SW480 (cell line): ENCODE data around the gene CENPF.
A peak's percentile ranks its signal among the peaks of the same experiment; 100 is the strongest.
"Not testable (repeated sequence)": the region's sequence is repeated elsewhere in the genome, so short reads cannot be mapped to it uniquely, and the experiment has no call there.

Experiments
- DNase-seq: peaks from one replicate; pipeline ENCODE4 v3.0.0-alpha.2; 2016; ENCODE audit warnings: low spot score

Gene CENPF, protein sequence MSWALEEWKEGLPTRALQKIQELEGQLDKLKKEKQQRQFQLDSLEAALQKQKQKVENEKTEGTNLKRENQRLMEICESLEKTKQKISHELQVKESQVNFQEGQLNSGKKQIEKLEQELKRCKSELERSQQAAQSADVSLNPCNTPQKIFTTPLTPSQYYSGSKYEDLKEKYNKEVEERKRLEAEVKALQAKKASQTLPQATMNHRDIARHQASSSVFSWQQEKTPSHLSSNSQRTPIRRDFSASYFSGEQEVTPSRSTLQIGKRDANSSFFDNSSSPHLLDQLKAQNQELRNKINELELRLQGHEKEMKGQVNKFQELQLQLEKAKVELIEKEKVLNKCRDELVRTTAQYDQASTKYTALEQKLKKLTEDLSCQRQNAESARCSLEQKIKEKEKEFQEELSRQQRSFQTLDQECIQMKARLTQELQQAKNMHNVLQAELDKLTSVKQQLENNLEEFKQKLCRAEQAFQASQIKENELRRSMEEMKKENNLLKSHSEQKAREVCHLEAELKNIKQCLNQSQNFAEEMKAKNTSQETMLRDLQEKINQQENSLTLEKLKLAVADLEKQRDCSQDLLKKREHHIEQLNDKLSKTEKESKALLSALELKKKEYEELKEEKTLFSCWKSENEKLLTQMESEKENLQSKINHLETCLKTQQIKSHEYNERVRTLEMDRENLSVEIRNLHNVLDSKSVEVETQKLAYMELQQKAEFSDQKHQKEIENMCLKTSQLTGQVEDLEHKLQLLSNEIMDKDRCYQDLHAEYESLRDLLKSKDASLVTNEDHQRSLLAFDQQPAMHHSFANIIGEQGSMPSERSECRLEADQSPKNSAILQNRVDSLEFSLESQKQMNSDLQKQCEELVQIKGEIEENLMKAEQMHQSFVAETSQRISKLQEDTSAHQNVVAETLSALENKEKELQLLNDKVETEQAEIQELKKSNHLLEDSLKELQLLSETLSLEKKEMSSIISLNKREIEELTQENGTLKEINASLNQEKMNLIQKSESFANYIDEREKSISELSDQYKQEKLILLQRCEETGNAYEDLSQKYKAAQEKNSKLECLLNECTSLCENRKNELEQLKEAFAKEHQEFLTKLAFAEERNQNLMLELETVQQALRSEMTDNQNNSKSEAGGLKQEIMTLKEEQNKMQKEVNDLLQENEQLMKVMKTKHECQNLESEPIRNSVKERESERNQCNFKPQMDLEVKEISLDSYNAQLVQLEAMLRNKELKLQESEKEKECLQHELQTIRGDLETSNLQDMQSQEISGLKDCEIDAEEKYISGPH (N-terminal part only)

DNA sequence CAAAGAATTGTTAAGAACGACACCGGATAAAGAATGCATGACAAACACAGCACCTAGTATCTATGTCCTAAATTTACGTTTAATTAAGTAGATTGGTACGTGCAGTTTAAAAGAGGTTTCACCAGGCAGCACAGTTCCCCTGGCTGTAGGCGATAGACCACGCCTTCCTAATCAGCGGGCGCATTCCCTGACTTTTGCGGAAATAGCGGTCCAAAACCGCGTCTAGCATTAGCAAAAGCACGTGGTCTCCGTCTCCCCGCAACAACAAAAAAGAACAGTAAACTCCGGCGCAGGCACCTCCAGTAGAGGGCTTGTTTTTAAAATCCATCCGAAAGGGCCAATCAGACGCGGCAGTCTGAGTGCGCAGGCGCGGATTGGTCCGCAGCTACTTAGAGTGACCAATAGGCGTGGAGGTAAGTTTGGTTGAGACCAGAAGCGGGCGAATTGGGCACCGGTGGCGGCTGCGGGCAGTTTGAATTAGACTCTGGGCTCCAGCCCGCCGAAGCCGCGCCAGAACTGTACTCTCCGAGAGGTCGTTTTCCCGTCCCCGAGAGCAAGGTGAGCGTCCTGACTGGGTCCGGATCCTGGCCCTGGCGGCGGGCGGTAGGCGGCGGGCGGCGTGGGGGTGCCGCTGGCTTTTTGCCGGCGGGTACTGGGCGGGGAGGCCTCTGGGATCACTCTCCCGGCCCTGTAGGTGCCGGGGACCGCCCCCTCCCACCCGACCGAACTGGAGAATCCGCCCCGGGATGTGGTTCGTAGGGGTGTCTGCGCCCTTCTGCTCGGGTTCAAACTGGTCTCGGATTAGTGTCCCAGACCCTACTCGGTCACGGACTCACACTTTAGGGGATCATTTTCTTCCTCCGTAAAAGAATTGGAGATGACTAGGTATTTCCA is at the start of gene CENPF:
CENPF (plus strand) TSS at position 432 of the 894 bp plus-strand sequence. CDS start 10,560 bp downstream, outside the sequence.
- peak; percentile 99 for DNase-seq

GRCh38 chr1:214557952-214558735 is 44.9 kb upstream of the CENPF start:
- DNase-seq = peak; percentile 48

DNA sequence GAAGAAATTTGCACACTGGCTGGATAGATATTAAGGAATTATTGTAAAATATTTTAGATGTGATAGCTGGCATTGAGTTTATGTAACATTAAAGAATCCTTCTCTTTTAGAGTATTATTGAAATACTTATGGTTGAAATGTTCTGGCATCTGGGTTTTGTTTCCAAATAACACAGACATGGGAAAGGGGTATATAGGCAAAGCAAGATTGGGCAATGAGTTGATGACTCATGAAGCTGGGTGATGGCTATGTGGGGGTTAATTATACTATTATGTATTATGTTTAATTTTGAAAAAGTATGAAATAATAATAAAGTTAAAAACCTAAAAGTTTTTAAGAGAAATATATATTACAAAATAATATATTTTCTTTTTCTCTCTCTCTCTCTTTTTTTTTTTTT is 39.1 kb upstream of the CENPF start:
- DNase-seq = no peak

GRCh38 chr1:214565310-214565709 is 37.7 kb upstream of the CENPF start:
- DNase-seq = no peak

- no peak for DNase-seq
These were observed 36.6 kb upstream of the CENPF start for GRCh38 chr1:214566158-214567104.

GRCh38 chr1:214567481-214567980 is 35.5 kb upstream of the CENPF start:
- no peak for DNase-seq

DNA sequence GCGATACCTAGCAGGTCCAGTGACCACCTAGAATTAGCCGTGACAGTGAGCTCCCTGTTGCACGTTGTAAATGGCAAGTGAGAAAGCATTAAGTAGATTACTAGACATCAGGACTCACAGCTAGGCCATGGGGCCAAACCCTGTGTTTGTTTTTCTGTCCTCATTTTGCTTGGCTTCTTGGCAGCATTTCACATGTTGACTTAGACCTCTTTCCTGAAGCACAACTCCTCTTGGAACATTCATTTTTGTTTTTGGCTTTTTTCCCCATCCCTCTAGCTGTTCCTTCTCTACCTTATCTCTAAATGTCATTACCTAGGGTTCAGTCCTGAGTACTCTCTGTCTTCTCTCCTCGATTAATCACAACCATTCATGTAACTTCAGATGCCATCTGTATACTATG is 34.7 kb upstream of the CENPF start:
- no peak for DNase-seq

DNA sequence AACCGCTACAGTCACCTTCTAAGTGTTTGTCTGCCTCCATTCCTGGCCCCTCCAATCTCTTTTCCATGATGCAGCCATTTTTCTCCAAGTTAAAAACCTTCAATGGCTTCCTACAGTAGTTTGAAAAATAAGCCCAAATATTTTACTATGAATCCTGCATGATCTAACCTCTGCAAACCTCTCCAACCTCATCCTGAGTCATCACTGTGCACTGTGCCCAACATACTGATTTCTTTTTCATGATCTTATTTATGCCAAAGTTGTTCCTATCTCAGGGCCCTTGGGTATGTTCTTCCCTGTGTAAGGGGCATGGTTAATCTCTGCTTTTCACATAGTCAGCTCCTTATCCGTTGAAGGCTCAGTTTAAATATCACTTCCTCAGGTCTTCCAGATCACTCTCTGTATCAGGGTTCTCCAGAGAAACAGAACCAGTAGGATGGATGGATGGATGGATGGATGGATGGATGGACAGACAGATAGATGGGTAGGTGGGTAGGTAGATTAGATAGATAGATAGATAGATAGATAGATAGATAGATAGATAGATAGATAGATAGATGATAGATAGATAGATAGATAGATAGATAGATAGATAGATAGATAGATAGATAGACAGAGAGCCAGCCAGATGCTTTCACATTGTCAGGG is 33.5 kb upstream of the CENPF start:
- DNase-seq = no peak

DNA sequence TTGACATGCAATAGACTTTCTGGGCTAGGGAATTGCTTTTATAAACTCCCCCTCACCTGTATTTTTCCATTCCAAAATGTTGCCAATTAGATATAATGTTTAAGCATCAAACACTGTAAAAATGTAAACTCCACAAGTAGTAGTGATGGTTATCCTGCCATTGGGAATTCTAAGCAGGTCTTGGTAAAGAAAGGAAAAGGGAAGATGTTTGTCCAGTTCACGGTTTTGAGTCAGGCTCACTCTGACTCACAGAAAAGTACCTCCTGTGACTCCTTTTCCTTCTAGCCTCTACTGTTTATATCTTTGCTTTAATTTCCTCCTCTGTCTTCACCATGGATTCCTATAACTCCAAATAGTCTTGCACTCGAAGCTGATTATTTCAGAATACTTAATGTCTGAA is 32.6 kb upstream of the CENPF start:
- no peak for DNase-seq

DNA sequence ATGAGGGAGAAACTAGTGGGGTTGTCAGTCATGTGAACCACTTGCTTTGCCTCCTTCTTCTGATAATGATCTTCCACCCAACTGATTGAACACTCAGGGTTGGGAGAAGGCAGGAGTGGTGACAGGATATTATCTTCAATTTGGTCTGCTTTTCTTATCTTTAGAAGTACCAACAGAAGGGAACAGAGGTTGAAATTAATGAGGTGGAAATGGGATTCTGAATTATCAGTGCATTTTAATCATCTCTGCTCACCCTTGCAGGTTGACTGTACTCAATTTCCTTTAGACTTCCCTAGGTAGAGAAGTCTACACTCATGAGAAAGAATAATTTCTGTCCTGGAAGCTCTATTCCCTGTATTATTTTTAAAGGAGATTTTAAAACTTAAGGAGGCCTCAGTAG is 31.7 kb upstream of the CENPF start:
- no peak for DNase-seq

DNA sequence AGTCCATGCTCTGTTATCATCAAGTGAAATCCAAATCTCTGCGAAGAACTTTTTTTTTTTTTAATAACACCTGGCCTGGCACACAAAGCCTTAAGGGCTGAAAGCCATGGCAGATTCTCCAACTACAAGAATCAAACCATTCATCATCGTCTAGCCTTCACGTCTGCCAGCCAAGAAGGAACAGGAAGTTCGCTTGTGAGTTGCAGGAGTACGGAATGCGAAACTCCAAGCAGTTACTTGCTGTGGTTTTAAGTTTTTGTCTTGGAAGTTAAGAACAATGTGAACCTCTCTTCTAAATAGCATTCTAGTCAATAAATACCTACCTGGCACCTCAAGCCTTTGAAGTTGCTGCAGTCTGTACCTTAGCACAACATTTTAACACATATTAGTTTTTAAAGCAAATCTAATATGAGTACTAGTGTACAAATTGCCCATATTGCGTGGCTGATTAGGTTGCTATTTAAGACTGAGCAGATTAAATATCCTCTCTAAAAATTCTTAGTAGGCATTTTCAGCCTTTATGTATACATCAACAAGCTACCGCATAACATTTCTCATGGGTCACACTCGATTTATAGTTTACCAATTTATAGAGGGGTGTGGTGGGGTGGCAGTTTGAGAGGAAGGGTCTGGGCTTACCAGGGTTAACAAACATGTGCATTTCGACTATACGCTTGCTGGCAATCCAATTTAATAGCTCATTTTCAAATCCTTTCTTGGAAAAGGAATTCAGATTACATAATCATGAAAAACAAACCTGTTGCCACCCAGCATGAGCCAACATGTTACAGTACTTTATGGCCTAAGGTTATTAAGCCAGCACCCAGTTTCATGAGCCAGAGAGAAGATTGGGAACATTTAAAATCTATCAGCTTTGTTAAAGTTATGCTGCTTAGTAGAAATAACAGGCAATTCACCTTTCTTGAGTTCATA is 29.3 kb upstream of the CENPF start:
- DNase-seq = no peak

- no peak for DNase-seq
These were observed 28.2 kb upstream of the CENPF start for GRCh38 chr1:214574598-214575411.

- DNase-seq = not testable (repeated sequence)
These were observed 26.9 kb upstream of the CENPF start for GRCh38 chr1:214576120-214576519.

GRCh38 chr1:214579183-214579582 is 23.8 kb upstream of the CENPF start:
- no peak for DNase-seq

DNA sequence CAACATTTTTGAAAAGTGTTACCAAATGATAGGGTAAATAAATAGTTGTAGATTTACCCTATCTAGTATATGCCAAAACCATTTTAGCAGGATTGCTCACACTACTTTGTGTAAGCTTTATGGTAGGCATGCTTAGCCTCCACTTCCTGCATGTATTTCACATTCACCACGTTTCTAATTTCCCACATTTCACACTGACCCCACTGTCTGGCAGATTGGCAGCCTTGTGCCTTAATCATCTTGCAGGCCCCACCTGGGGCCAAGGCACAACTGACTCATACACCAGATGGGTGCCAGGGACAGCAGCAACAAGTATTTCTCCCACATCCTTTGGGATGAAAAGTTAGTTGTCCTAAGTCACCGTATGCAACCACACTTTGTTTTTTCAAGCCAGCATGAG is 21.2 kb upstream of the CENPF start:
- peak; percentile 41 for DNase-seq

DNA sequence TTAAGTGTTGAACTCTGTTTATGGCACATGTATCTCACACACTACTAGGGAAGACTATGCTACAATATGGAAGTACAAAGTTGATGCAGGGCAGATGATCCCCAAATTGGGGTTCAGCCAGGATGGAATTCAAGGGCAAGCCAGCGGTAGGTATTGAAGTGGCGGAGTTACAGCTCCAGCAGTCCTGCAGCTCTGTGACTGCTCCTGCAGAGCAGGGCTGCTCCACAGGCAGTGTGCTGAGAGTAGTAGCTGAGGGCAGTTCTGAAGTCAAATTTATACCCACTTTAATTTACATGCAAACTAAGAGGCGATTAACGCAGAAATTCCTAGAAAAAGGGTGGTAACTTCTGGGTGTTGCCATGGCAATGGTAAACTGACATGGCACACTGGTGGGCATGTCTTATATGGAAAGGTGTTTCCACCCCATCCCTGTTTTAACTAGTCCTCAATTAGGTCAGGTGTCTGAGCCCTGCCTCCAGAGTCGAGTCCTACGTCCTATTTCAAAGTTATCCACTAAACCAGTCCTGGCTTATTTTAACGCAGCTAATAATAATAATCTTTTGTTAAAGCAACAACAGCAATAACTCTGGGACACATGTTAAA is 20.6 kb upstream of the CENPF start:
- DNase-seq = no peak
